K562 (cell line): ENCODE data around the gene CDT1. TPM values are rescaled to one million over a fixed set of nuclear protein-coding genes. Genes with fewer than 3 reads are reported as not detected.

Experiments used
- CBX1 ChIP-seq: sonication (generic); IDR thresholded peaks from 2 replicates; pipeline ENCODE4 v1.6.1; 2016; ENCODE audit warnings: antibody characterized with exemption, low read depth, mild to moderate bottlenecking
- CLOCK ChIP-seq: fragments of 250-450 bp; sonication (Bioruptor Pico); IDR thresholded peaks from 2 replicates; pipeline ENCODE4 v1.4.0; 2020; ENCODE audit warnings: mild to moderate bottlenecking, moderate library complexity, borderline replicate concordance
- ETV5 ChIP-seq: sonication (generic); formaldehyde crosslinking; IDR thresholded peaks from 2 replicates; pipeline ENCODE4 v1.4.0; 2020; ENCODE audit warnings: low read depth, mild to moderate bottlenecking, missing genetic modification reagents
- FOXK2 ChIP-seq, 2 experiments: fragments of 450-650 bp; IDR thresholded peaks in 1 of 2; conservative IDR thresholded peaks in 1 of 2; 2 replicates each; pipeline ENCODE4 v1.6.1; 2016; ENCODE audit warnings: low read depth in 2 of 2, mild to moderate bottlenecking in 1 of 2
- HCFC1 ChIP-seq: IDR thresholded peaks from 2 replicates; pipeline ENCODE4 v1.6.1; 2012; ENCODE audit warnings: low read depth, low read length, improper control_type of control experiment
- KLF16 ChIP-seq: IDR thresholded peaks from 2 replicates; pipeline ENCODE4 v1.6.1; 2016; ENCODE audit warnings: antibody characterized with exemption
- L3MBTL2 ChIP-seq: fragments of 450-650 bp; IDR thresholded peaks from 2 replicates; pipeline ENCODE4 v1.6.1; 2016; ENCODE audit warnings: mild to moderate bottlenecking, moderate library complexity
- MAZ ChIP-seq, 2 experiments: fragments of 450-650 bp in 1 of 2; sonication (generic) in 1 of 2; formaldehyde crosslinking; IDR thresholded peaks in 1 of 2; conservative IDR thresholded peaks in 1 of 2; 2 replicates each; pipeline versions ENCODE4 v1.4.0 to v1.5.0; 2020; ENCODE audit warnings: mild to moderate bottlenecking in 1 of 2, missing genetic modification reagents in 1 of 2
- MCM2 ChIP-seq: fragments of 450-650 bp; IDR thresholded peaks from 2 replicates; pipeline ENCODE4 v1.6.1; 2017; ENCODE audit warnings: low read depth, mild to moderate bottlenecking
- MIER1 ChIP-seq: fragments of 450-650 bp; IDR thresholded peaks from 2 replicates; pipeline ENCODE4 v1.6.1; 2016; ENCODE audit warnings: antibody characterized with exemption, mild to moderate bottlenecking, low read depth
- NELFE ChIP-seq: IDR thresholded peaks from 2 replicates; pipeline ENCODE4 v1.6.1; 2011; ENCODE audit warnings: mild to moderate bottlenecking; ENCODE audit not compliant: insufficient read depth, insufficient read length
- POLR2G ChIP-seq: fragments of 200-400 bp; formaldehyde crosslinking; IDR thresholded peaks from 2 replicates; pipeline ENCODE4 v1.6.1; 2017; ENCODE audit warnings: low read depth, mild to moderate bottlenecking, antibody characterized with exemption, low read length, moderate library complexity
- RBM22 ChIP-seq: fragments of 200-400 bp; formaldehyde crosslinking; IDR thresholded peaks from 2 replicates; pipeline ENCODE4 v1.6.1; 2018; ENCODE audit warnings: low read length, low read depth; ENCODE audit not compliant: poor library complexity, severe bottlenecking
- SNIP1 ChIP-seq: fragments of 450-650 bp; IDR thresholded peaks from 2 replicates; pipeline ENCODE4 v1.7.1; 2017; ENCODE audit warnings: low read depth, mild to moderate bottlenecking
- SUPT5H ChIP-seq: fragments of 450-650 bp; IDR thresholded peaks from 2 replicates; pipeline ENCODE4 v1.6.1; 2016
- TAL1 ChIP-seq: fragments of 450-650 bp; IDR thresholded peaks from 2 replicates; pipeline ENCODE4 v1.6.1; 2016; ENCODE audit warnings: mild to moderate bottlenecking
- THRAP3 ChIP-seq: fragments of 450-650 bp; IDR thresholded peaks from 2 replicates; pipeline ENCODE4 v1.6.1; 2016; ENCODE audit warnings: mild to moderate bottlenecking, inconsistent platforms, borderline replicate concordance
- ZBTB9 ChIP-seq: fragments of 450-650 bp; formaldehyde crosslinking; IDR thresholded peaks from 2 replicates; pipeline ENCODE4 v1.4.0; 2020; ENCODE audit warnings: mild to moderate bottlenecking, moderate library complexity
- ZNF12 ChIP-seq: sonication (generic); formaldehyde crosslinking; IDR thresholded peaks from 2 replicates; pipeline ENCODE4 v1.4.0; 2020; ENCODE audit warnings: mild to moderate bottlenecking, missing genetic modification reagents
- polyA plus RNA-seq, 8 experiments: library from polyadenylated mRNA; depleted of rRNA in 4 of 8; stranded (reverse) in 5 of 8; unstranded in 3 of 8; fragments of >200 nt; fragmentation: Nextera tagmentation in 2 of 8; fragmentation: Illumina TruSeq in 1 of 8; extraction: Ambion mirVana in 2 of 8; extraction: Trizol in 1 of 8; gene quantifications; 2 replicates each; pipeline versions ENCODE4 v1.2.1 to v1.2.3, GENCODE V29; 2011 to 2014; ENCODE audit warnings: inconsistent platforms in 1 of 8, missing spikeins in 1 of 8
- total RNA-seq, 7 experiments: library from RNA; depleted of rRNA in 6 of 7; stranded (reverse); fragments of >200 nt in 6 of 7; fragmentation: Illumina TruSeq in 2 of 7; extraction: Trizol in 2 of 7; gene quantifications; 2 replicates each; pipeline versions ENCODE4 v1.2.1 to v1.2.3, GENCODE V29; 2011 to 2021; ENCODE audit warnings: low replicate concordance in 1 of 7

CDT1 gene
- total and polyA plus RNA-seq, 9 of the 15 experiments (the other 6 are each of a cell fraction or from before 2014, with no cell fraction given), result 0.92 to 178 (median 14.2) TPM

DNA sequence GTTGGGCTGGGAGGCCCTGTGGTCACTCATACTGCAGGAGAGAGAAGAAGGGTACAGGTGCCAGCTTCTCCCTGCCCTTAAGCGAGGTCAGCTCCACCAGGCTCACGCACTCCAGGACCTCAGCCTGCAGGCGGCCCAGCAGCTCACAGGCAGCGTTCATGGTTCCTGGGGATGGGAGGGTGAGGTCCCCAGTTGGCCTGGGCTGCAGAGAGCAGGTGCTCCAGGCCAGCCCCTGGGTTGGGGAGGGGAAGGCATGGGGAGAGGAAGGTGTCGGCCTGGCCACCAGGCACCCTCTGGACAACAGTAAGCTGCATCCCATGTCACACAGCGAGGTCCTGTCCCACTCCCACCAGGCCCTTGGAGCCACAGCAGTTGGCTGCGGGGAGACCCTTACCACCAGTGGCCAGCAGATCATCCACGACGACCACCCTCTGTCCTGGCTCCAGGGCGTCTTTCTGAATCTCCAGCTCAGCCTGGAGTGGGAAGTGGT lies 6.1 kb downstream of the CDT1 start (continued):
- 0 out of 2 replicates have a peak, but pooled peaks have one; percentile 4 for TF ChIP-seq THRAP3
- no peak for TF ChIP-seq MIER1
- peak; percentile 81 for TF ChIP-seq SUPT5H
- no peak for TF ChIP-seq NELFE
- no peak for TF ChIP-seq MCM2
- TF ChIP-seq KLF16, result no peak
- TF ChIP-seq MAZ (CRISPR knock-in tag; conservative IDR thresholded peaks at IDR 0.05 in 1 of 2, IDR thresholded peaks at IDR 0.05 in 1 of 2), result 0 out of 4 replicates have a peak, but pooled peaks of 1 of the 2 experiments have one; percentile 11
- no peak for TF ChIP-seq ZNF12 (CRISPR knock-in tag)
- no peak for TF ChIP-seq SNIP1
- TF ChIP-seq CBX1, result 0 out of 2 replicates have a peak, but pooled peaks have one; percentile 15
- no peak for TF ChIP-seq ETV5
- TF ChIP-seq L3MBTL2, result no peak
- no peak for TF ChIP-seq CLOCK (CRISPR knock-in tag)
- no peak for TF ChIP-seq HCFC1
- peak; percentile 92 for TF ChIP-seq RBM22
- no peak for TF ChIP-seq TAL1
- TF ChIP-seq POLR2G, result peak; percentile 88
- 0 out of 2 replicates have a peak, but pooled peaks have one; percentile 9 for TF ChIP-seq ZBTB9 (CRISPR knock-in tag)
- TF ChIP-seq FOXK2 (conservative IDR thresholded peaks at IDR 0.05 in 1 of 2, IDR thresholded peaks at IDR 0.05 in 1 of 2; ENCODE audit: low read depth in 2 of 2), result no peak
